ENCODE measurements around the gene LSAMP. TPM values are rescaled to one million over a fixed set of nuclear protein-coding genes. Genes with fewer than 3 reads are reported as not detected.
A peak's percentile ranks its signal among the peaks of the same experiment; 100 is the strongest.

LSAMP gene
- total RNA-seq, 1 experiment from 2014 or later, result 5.7 TPM

DNA sequence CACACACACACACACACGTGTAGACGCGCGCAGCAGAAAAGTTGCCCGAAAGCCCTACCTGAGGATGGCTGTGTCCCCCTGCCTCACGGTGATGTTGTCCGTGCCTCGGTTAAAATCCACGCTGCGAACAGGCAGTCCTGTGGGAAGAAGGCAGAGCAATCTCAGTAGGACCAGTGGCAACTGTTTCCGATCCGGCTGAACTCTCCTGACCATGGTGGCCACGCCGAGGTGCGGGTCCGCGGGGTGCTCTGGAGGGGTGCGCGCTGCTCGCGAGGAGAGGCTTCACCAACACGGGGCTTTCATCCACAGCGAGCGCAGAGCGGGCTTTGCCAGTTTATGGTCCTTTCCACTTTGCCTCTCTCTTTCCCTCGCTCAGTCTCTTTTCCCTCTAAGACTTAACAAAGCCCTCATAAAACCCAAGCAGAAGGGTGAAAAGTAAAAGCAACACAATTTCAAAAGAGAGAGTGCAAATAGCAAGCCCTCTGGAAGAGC lies 422 bp downstream of the LSAMP start (continued):
- TF ChIP-seq, protein P1, sequence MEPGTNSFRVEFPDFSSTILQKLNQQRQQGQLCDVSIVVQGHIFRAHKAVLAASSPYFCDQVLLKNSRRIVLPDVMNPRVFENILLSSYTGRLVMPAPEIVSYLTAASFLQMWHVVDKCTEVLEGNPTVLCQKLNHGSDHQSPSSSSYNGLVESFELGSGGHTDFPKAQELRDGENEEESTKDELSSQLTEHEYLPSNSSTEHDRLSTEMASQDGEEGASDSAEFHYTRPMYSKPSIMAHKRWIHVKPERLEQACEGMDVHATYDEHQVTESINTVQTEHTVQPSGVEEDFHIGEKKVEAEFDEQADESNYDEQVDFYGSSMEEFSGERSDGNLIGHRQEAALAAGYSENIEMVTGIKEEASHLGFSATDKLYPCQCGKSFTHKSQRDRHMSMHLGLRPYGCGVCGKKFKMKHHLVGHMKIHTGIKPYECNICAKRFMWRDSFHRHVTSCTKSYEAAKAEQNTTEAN (CRISPR knock-in tag; IDR thresholded peaks at IDR 0.05), result no peak

DNA sequence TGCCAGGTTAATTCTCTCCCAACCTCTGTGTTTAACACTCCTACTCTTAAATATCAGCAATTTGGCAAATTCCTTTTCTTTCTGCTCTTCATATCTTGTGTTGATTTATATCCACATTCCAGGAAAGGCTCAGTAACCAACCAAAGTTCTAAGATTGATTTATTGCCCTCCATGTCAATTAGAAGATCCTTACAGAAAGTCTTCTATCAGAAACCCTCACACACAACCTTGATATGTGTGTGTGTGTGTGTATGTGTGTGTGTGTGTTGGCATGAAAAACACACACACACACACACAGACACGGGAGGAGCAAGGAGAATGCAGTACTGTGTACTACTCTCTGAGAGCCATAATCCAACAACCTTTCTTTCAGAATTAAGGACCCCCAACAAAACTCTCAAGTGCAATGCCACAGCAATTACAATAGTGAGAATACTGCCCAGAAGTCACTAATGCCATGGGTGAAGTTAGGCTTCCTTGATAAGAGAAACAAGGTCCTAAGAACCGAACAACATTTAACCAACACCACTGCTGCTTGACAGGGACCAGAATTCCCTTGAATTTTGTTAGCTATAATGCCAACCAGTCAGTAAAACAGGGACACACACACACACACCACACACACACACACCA lies 1.1 kb downstream of the LSAMP start:
- H3K36me3 Mint-ChIP-seq, result no peaks in the 10 kb centered on the region
- peaks cover 22% of the 10 kb centered on the region for H3K27me3 Mint-ChIP-seq (ENCODE audit: low read depth)
- DNase-seq (ENCODE audit: low spot score) (no peak), ATAC-seq (no peak)
- ChIA-PET POLR2A (interaction anchor here (0.5 kb wide), 1 partner anchor 9 kb away, joined by 4 read pairs; no protein-coding TSS in a partner anchor), CTCF (interaction anchor here (1.5 kb wide), 1 partner anchor 10 kb away, joined by 13 read pairs; no protein-coding TSS in a partner anchor)
- no peak overlapping the region for H3K27ac Mint-ChIP-seq
- H3K4me1 Mint-ChIP-seq, result peaks cover 47% of the 10 kb centered on the region
- H3K9me3 Mint-ChIP-seq, result no peaks in the 10 kb centered on the region
- peak overlapping the region; percentile 91 for H3K4me3 Mint-ChIP-seq
- TF ChIP-seq GTF2I (CRISPR knock-in tag; conservative IDR thresholded peaks at IDR 0.05) (no peak), FOXK1 (CRISPR knock-in tag; IDR thresholded peaks at IDR 0.05) (no peak), KAT7 (CRISPR knock-in tag; IDR thresholded peaks at IDR 0.05; ENCODE audit: borderline replicate concordance) (0 out of 2 replicates have a peak, but pooled peaks have one; percentile 51)
- TF ChIP-seq, protein P2, sequence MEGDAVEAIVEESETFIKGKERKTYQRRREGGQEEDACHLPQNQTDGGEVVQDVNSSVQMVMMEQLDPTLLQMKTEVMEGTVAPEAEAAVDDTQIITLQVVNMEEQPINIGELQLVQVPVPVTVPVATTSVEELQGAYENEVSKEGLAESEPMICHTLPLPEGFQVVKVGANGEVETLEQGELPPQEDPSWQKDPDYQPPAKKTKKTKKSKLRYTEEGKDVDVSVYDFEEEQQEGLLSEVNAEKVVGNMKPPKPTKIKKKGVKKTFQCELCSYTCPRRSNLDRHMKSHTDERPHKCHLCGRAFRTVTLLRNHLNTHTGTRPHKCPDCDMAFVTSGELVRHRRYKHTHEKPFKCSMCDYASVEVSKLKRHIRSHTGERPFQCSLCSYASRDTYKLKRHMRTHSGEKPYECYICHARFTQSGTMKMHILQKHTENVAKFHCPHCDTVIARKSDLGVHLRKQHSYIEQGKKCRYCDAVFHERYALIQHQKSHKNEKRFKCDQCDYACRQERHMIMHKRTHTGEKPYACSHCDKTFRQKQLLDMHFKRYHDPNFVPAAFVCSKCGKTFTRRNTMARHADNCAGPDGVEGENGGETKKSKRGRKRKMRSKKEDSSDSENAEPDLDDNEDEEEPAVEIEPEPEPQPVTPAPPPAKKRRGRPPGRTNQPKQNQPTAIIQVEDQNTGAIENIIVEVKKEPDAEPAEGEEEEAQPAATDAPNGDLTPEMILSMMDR (IDR thresholded peaks at IDR 0.05), result no peak

DNA sequence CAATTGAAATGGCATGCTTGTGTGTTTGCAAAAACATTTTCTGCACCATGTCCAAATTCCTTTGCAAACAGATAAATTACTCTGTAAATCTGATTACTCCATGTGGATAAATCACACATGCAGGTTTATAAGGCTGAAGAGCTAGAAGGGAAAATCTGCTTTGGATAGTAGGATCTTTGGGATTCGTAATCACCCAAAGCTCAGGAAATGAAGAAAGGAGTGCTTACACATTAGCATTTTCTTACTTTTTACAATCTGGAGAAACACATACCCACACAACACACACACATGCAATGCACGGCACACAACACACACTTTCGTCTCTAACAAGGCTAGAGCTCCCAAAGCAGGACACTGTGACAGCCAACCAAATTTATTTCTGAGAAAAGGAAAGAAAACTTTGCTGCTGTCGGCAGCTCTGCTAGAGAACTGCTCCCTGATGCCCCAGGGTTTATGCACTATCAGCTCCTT lies 2.1 kb downstream of the LSAMP start:
- ChIA-PET POLR2A (no interaction called here), CTCF (interaction anchor here (0.7 to 1.5 kb wide), 3 partner anchors 9 to 50 kb away, joined by 3 to 13 read pairs (median 3); no protein-coding TSS in a partner anchor)
- Mint-ChIP-seq H3K4me1 (peaks cover 48% of the 10 kb centered on the region), H3K9me3 (no peaks in the 10 kb centered on the region), H3K27ac (no peak overlapping the region), H3K4me3 (peak overlapping the region; percentile 91), H3K36me3 (no peaks in the 10 kb centered on the region), H3K27me3 (ENCODE audit: low read depth) (peaks cover 22% of the 10 kb centered on the region)
- DNase-seq (ENCODE audit: low spot score) (no peak), ATAC-seq (no peak)
- TF ChIP-seq, protein P3, sequence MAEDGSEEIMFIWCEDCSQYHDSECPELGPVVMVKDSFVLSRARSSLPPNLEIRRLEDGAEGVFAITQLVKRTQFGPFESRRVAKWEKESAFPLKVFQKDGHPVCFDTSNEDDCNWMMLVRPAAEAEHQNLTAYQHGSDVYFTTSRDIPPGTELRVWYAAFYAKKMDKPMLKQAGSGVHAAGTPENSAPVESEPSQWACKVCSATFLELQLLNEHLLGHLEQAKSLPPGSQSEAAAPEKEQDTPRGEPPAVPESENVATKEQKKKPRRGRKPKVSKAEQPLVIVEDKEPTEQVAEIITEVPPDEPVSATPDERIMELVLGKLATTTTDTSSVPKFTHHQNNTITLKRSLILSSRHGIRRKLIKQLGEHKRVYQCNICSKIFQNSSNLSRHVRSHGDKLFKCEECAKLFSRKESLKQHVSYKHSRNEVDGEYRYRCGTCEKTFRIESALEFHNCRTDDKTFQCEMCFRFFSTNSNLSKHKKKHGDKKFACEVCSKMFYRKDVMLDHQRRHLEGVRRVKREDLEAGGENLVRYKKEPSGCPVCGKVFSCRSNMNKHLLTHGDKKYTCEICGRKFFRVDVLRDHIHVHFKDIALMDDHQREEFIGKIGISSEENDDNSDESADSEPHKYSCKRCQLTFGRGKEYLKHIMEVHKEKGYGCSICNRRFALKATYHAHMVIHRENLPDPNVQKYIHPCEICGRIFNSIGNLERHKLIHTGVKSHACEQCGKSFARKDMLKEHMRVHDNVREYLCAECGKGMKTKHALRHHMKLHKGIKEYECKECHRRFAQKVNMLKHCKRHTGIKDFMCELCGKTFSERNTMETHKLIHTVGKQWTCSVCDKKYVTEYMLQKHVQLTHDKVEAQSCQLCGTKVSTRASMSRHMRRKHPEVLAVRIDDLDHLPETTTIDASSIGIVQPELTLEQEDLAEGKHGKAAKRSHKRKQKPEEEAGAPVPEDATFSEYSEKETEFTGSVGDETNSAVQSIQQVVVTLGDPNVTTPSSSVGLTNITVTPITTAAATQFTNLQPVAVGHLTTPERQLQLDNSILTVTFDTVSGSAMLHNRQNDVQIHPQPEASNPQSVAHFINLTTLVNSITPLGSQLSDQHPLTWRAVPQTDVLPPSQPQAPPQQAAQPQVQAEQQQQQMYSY (CRISPR knock-in tag; IDR thresholded peaks at IDR 0.05), result no peak
- TF ChIP-seq, protein P4, sequence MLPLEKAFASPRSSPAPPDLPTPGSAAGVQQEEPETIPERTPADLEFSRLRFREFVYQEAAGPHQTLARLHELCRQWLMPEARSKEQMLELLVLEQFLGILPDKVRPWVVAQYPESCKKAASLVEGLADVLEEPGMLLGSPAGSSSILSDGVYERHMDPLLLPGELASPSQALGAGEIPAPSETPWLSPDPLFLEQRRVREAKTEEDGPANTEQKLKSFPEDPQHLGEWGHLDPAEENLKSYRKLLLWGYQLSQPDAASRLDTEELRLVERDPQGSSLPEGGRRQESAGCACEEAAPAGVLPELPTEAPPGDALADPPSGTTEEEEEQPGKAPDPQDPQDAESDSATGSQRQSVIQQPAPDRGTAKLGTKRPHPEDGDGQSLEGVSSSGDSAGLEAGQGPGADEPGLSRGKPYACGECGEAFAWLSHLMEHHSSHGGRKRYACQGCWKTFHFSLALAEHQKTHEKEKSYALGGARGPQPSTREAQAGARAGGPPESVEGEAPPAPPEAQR (CRISPR knock-in tag; IDR thresholded peaks at IDR 0.05), result no peak
- TF ChIP-seq, protein P5, sequence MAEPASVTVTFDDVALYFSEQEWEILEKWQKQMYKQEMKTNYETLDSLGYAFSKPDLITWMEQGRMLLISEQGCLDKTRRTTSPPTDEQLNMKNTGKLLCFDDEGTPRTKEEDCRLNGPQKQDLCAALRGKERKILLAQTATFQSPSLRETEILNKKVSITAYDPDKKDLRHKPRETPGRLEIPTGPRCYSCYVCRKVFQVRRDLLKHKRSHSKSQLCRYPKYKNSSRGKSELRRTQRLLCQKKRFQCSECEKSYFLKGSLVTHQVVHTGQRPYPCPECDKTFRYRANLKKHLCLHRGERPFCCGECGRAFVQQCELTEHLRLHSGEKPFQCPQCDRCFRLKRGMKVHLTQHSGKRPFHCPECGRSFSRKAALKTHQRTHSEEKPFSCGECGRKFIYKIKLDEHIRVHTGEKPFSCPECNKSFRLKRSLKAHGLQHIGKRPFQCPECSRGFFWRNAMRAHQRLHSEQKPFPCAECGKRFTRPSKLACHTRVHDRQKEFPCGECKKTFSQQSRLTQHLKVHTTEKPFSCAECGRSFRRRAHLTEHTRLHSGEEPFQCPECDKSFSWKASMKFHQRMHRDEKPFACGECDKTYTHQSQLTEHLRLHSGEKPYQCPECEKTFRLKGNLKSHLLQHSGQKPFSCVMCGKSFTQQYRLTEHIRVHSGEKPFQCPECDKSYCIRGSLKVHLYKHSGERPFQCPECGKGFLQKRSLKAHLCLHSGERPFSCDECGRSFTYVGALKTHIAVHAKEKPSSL (CRISPR knock-in tag; conservative IDR thresholded peaks at IDR 0.05), result no peak
- no peak for TF ChIP-seq RORB (CRISPR knock-in tag; IDR thresholded peaks at IDR 0.05)
- TF ChIP-seq, protein P6, sequence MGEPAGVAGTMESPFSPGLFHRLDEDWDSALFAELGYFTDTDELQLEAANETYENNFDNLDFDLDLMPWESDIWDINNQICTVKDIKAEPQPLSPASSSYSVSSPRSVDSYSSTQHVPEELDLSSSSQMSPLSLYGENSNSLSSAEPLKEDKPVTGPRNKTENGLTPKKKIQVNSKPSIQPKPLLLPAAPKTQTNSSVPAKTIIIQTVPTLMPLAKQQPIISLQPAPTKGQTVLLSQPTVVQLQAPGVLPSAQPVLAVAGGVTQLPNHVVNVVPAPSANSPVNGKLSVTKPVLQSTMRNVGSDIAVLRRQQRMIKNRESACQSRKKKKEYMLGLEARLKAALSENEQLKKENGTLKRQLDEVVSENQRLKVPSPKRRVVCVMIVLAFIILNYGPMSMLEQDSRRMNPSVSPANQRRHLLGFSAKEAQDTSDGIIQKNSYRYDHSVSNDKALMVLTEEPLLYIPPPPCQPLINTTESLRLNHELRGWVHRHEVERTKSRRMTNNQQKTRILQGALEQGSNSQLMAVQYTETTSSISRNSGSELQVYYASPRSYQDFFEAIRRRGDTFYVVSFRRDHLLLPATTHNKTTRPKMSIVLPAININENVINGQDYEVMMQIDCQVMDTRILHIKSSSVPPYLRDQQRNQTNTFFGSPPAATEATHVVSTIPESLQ (CRISPR knock-in tag; IDR thresholded peaks at IDR 0.05), result no peak
- TF ChIP-seq, protein P7, sequence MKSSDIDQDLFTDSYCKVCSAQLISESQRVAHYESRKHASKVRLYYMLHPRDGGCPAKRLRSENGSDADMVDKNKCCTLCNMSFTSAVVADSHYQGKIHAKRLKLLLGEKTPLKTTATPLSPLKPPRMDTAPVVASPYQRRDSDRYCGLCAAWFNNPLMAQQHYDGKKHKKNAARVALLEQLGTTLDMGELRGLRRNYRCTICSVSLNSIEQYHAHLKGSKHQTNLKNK (CRISPR knock-in tag; IDR thresholded peaks at IDR 0.05), result no peak
- TF ChIP-seq, protein P2 (IDR thresholded peaks at IDR 0.05), result no peak
- TF ChIP-seq FOXK1 (CRISPR knock-in tag; IDR thresholded peaks at IDR 0.05), result no peak
- TF ChIP-seq, protein P8, sequence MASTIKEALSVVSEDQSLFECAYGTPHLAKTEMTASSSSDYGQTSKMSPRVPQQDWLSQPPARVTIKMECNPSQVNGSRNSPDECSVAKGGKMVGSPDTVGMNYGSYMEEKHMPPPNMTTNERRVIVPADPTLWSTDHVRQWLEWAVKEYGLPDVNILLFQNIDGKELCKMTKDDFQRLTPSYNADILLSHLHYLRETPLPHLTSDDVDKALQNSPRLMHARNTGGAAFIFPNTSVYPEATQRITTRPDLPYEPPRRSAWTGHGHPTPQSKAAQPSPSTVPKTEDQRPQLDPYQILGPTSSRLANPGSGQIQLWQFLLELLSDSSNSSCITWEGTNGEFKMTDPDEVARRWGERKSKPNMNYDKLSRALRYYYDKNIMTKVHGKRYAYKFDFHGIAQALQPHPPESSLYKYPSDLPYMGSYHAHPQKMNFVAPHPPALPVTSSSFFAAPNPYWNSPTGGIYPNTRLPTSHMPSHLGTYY (CRISPR knock-in tag; IDR thresholded peaks at IDR 0.05), result no peak
- no peak for TF ChIP-seq ZNF232 (CRISPR knock-in tag; IDR thresholded peaks at IDR 0.05)
